Upper lobe of right lung (tissue), 1 donor: ENCODE measurements around the gene ADAMTS20. TPM values are rescaled to one million over a fixed set of nuclear protein-coding genes. Genes with fewer than 3 reads are reported as not detected.
A peak's percentile ranks its signal among the peaks of the same experiment; 100 is the strongest.
"Not testable (repeated sequence)": the region's sequence is repeated elsewhere in the genome, so short reads cannot be mapped to it uniquely, and the experiment has no call there.

Experiments
- ATAC-seq: fragments of 200-7000 bp; cut with Tn5 transposase; one replicate; pipeline ENCODE4 v1.9.1; 2020; ENCODE audit warnings: mild to moderate bottlenecking, moderate library complexity
- DNase-seq: peaks from one replicate; pipeline ENCODE4 v3.0.0-alpha.2; 2020
- H3K27ac ChIP-seq: fragments of 200-600 bp; one replicate; pipeline ENCODE4 v1.8.0; 2022
- H3K27me3 ChIP-seq: fragments of 200-600 bp; one replicate; pipeline ENCODE4 v1.8.0; 2022; ENCODE audit warnings: mild to moderate bottlenecking
- H3K36me3 ChIP-seq: fragments of 200-600 bp; one replicate; pipeline ENCODE4 v1.8.0; 2022
- H3K4me1 ChIP-seq: fragments of 200-600 bp; one replicate; pipeline ENCODE4 v1.8.0; 2022
- H3K4me3 ChIP-seq: fragments of 200-600 bp; one replicate; pipeline ENCODE4 v1.8.0; 2022; ENCODE audit warnings: mild to moderate bottlenecking
- H3K9me3 ChIP-seq: fragments of 200-600 bp; one replicate; pipeline ENCODE4 v1.8.0; 2022
- CTCF ChIP-seq: fragments of 200-600 bp; IDR thresholded peaks from one replicate; pipeline ENCODE4 v1.8.0; 2022; ENCODE audit warnings: antibody characterized with exemption
- intact Hi-C: fragments of 100-400 bp; cut with DNase I; formaldehyde crosslinking; loops from one replicate; pipeline ENCODE4 v1.11.0; 2022
- total RNA-seq: library from RNA; stranded (reverse); fragmentation: NEBNext Ultra II Directional; extraction: Animal tissue kit (Norgen Biotek cat#: 25700); gene quantifications from one replicate; pipeline ENCODE4 v1.2.1, GENCODE V29; 2021
- donor health status: DM: no; HTN: yes; CAD: no; lungs with severe emphysema.

The ADAMTS20 gene
- total RNA-seq, 1 donor from 2014 or later, result not detected

- DNase-seq (no peak), ATAC-seq (no peak)
These were observed 207.0 kb downstream of the ADAMTS20 start for GRCh38 chr12:43345023-43345422.

GRCh38 chr12:43341785-43342313 is 210.2 kb downstream of the ADAMTS20 start:
- H3K4me1 ChIP-seq, H3K9me3 ChIP-seq, ATAC-seq, H3K27me3 ChIP-seq, H3K36me3 ChIP-seq, H3K4me3 ChIP-seq, DNase-seq, H3K27ac ChIP-seq, intact Hi-C loops: not testable (repeated sequence)

More at GRCh38 chr12:43345023-43345422, 207.0 kb downstream of the ADAMTS20 start:
- no peak overlapping the region for H3K4me3 ChIP-seq
- no peaks in the 10 kb centered on the region for H3K9me3 ChIP-seq
- H3K27me3 ChIP-seq, result no peaks in the 10 kb centered on the region
- no peak overlapping the region for H3K27ac ChIP-seq
- TF ChIP-seq CTCF, result no peak
- intact Hi-C loops, result no loop called here
- H3K4me1 ChIP-seq, result no peaks in the 10 kb centered on the region
- no peaks in the 10 kb centered on the region for H3K36me3 ChIP-seq

- peaks cover 4% of the 10 kb centered on the region for H3K4me1 ChIP-seq
- DNase-seq, result no peak
- TF ChIP-seq CTCF, result peak; percentile 54
- H3K27ac ChIP-seq, result no peak overlapping the region
- intact Hi-C loops, result no loop called here
- ATAC-seq, result peak; percentile 90
- H3K27me3 ChIP-seq, result no peaks in the 10 kb centered on the region
- H3K9me3 ChIP-seq, result no peaks in the 10 kb centered on the region
- H3K36me3 ChIP-seq, result no peaks in the 10 kb centered on the region
- H3K4me3 ChIP-seq, result no peak overlapping the region
These were observed 213.0 kb downstream of the ADAMTS20 start for GRCh38 chr12:43338848-43339526.

- Histone ChIP-seq H3K36me3 (no peaks in the 10 kb centered on the region), H3K4me3 (no peak overlapping the region), H3K27me3 (no peaks in the 10 kb centered on the region), H3K27ac (no peak overlapping the region), H3K4me1 (peaks cover 4% of the 10 kb centered on the region), H3K9me3 (no peaks in the 10 kb centered on the region)
- TF ChIP-seq CTCF, result no peak
- ATAC-seq (no peak), DNase-seq (no peak)
- intact Hi-C loops, result no loop called here
These were observed 214.2 kb downstream of the ADAMTS20 start for GRCh38 chr12:43337571-43338444.

- DNase-seq (no peak), ATAC-seq (no peak)
- H3K27me3 ChIP-seq, result no peaks in the 10 kb centered on the region
- H3K4me1 ChIP-seq, result peaks cover 4% of the 10 kb centered on the region
- no peaks in the 10 kb centered on the region for H3K9me3 ChIP-seq
- peak; percentile 53 for TF ChIP-seq CTCF
- intact Hi-C loops, result no loop called here
- no peak overlapping the region for H3K27ac ChIP-seq
- no peak overlapping the region for H3K4me3 ChIP-seq
- H3K36me3 ChIP-seq, result no peaks in the 10 kb centered on the region
These were observed 214.9 kb downstream of the ADAMTS20 start for GRCh38 chr12:43336962-43337555.
